ENCODE data around the gene MYO5A.

MYO5A gene

DNA sequence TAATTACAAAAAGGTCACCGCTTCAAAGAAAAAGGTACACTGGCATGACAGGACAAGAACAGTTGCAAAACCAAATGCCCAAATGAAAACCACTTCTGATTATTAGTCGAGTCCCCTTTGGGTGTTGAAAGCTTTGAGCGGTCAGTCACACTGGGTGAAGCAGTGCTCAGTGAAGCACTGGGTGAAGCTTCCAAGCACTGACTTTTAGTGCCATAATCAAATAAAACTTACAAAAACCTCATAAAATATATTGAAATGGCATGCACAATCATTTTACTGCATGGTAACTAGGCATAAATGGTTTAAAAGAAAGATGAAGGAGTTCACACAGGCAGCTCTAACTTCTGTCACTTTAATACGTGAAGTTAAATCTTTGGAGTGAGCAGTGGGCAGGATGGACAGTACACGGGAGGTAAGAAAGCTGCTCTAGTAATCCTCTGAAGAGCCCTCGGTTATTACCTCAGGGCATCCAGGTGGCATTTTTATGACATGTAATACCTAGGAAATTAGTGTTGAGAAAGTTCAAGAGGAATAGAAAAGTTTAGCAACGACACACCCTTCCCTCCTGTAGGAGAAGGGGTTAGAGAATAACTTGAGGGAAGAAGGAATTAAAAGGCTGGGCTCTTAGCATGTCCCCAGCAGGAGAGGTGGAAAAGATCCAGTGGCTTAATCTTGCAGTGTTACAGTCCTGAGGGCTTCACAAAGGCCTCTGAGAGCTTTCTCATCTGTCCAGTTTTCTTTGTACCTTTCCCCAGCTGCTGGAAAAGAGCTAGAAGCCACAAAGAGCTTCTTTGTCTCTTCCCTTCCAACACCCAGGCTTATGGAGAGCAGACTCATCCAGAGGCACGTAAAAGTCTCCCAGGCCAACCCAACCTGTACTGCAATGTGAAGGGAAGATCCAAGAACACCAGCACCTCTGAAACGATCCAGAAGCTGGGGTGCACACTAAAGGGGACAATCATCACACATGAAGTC lies 168.2 kb downstream of the MYO5A start:
- no peak for DNase-seq

DNA sequence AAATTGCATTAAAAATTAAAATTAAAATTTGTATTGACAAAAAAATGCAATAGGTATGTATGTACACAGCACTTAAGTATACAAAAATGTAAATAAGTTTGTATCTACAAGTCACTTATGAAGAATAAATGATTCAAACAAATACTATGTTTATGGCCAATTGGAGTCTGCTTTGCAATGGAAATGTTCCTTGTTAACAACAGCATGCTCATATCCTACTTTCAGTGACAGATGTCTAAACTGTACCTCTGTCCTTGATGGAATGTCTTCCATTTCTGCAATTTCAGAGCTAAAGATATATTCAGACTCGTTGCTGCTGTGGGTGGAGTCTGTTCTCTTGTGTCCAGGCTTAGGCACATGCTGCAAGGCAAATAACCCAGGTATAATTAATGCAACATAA lies 169.0 kb downstream of the MYO5A start:
- DNase-seq: no peak

DNA sequence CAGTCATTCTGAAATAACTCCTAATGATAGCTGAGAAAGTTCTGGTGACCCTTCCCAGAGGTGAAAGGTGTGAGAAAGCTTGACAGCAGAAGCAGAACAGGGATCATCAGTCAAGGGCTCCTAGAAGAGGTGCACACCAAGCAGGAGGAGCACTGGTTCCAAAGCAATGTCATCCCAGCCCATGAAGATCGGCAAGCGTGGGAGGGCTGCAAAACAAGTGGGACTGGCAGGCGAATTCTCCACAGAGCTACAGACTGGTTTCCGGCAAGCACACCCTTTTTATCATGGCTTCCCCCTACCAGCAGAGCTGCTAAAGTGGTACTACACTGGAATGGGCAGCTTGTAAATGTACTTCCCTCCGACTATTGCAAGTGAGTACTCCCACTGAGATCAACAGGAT lies 170.7 kb downstream of the MYO5A start:
- no peak for DNase-seq

DNA sequence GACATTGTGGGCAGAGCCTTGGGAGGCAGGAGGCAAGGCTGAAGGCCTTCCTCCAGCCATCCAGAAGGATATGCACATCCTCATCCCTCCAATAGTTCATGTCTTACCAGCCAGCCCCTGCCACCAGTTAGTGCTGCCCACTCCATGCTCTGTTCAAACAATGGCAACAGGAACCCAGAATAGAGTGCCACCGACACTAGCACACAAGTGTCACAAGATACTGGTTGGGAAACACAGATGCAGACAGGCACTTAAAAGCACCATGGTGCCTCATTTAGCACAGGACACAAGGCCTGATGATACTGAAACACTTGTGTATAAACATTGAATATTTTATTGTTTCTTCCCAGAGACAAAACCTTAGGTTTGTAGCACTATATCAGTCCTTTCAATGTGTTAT lies 176.6 kb downstream of the MYO5A start:
- no peak for DNase-seq

DNA sequence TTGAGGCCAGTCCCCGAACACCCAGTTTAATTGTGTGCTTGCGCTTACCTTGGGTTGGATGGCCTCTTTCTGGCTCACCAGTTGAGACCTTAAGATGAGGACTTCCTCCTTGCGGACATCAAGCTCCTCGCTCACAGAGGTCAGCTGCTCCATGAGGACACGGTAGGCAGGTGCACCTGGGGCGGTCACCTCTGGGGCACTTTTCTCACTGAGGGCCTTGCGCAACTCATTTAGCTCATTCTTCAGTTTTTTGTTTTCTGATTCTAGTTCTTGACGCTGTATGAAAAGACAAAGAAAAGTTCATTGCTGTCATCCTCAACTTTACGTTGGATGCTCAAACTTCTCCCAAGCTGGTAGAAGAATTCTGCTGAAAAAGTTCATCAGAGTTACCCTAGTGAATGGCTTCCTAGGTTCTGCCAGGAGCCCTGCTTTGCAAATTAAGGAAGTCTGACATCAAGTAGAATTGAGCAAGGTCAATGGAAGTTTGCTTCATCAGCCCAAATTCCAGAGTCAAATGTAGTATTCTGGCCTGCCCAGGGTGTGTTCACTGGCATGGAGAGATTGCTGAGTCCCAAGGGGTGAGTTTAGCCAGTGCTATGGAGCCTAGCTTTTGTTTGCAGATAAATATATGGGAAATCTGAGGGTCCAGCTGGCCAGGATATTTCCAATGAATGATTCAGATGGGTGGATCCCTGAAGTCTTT lies 177.3 kb downstream of the MYO5A start:
- DNase-seq: no peak

DNA sequence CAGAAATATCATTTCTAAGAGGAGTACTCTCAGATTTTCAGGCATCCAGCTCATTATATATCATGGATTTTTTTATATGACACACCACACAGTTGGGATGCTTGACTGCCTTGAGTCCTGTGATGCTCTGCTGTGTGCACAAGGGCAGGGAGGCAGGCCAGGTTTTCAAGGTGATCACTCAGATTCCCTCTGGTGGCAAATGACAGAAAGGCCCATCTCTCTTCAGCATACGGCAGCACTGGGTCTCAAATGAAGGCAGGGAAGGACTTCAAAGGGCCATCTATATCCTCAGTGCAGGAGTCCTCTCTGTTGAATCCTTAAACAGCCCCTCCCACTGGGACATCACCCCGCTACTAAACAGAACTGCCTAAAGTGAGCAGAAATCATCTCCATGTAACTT lies 178.3 kb downstream of the MYO5A start:
- no peak for DNase-seq

DNA sequence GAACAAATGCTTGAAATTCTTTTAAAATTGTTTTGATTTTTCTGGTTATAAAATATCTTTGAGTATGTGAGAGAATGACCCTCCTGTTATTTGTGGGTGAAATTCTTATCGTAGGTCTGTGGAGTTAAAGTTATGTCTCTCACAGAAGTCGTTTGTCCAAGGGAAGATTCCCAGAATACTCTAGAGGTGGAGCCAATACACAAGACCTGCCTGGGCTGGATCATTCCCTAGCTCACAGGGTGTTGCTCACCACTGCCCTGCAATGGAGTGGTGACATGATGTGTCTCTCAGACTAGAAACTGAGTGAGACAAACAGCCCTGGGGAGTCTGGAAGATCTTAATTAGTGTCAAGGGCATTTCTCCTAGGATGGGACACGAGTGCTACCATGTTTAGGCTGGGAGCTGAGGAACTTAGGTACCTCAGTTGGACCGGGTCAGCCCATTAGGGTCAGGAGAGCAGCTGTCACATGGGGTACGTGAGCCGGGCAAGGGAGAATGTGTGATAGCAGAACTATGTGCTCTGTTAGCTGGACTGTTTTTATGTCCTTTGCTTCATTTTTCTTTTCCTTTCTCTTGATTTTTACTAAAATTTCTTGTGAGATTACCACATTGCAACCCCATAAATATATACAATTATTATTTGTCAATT lies 179.5 kb downstream of the MYO5A start:
- DNase-seq: no peak

DNA sequence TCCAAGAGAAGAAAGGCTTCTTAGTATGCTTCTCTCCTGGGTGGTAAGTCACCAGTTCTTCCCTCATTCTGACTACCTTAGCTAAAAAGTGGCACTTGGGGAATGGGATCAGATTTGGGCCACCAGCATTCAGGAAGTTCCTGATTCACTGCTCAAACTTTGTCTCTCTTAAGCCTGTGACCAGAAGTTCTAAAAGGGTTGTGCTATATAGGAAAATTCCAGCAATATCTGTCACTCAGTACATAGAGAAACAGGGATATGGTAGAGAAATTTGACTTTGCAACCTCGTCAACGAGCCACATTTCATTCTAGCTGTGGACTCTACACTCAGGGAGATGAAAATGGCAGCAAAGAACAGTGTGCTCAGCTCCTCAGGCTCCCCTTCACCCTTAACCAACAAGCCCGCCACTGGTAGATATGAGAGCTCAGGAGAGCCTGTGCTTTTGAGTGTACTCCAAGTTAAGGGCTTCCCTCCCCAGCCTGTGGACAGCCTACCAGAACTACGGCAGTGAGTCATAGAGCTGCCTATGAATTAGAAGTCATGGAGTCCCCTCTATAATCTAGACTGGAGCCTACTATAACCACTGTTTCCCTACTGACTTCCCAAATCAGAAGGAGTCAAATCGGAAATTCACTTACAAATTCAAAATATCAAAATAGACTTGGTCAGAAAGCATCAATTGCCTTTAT lies 180.5 kb downstream of the MYO5A start:
- no peak for DNase-seq

DNA sequence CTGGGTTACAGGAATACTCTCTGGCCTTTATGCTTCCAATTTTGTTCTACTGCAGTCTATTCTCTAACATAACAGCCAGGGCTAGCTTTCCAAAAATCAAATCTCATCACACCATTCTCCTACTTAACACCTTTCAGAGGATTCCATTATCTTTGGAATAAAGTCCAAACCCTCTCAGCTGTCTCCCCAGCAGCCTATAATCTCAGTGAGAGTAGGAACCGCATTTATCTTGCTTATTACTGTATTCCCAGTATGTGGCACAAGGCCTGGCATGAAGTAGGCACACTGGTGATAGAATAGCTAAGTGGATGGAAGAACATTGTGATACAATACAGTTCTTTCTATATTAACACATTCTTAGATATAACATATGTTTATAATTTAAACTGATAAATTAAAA lies 184.1 kb downstream of the MYO5A start:
- DNase-seq: no peak

DNA sequence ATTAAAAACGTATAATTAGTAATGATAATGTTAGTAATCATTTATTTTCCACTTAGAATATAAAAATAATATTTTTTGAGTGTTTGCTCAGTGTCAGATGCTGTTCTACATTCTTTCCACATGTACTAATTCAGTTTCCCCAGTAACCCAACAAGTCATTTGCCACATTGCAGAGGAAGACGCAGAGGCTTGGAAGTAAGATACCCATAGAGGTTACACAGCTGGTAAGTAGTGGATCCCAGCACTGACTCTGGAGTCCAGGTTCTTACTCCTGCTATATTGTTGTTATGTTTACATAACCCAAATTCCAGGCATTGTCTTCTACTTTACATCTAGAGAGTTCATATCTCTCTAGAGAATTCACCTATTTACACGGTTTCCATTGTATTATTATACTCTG lies 184.8 kb downstream of the MYO5A start:
- no peak for DNase-seq

DNA sequence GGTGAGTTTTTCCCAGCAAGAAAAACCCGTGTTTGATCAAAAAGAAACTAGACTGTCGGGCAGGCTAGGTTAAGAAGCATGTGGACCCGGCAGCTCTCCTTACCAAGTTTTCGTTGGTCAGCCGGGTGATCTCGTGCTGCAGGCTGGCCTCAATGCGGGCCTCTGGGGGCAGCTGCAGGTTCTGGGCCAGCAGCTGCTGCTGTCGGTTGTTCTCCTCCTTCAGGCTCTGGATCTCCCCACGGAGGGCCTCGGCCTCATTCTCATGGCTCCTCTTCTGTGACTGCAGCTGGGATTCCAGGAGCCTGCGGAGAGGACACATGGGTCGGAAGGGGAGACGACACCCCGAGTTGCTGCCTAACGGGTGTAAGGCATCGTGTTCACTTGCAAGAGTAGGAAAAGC lies 188.6 kb downstream of the MYO5A start:
- no peak for DNase-seq

DNA sequence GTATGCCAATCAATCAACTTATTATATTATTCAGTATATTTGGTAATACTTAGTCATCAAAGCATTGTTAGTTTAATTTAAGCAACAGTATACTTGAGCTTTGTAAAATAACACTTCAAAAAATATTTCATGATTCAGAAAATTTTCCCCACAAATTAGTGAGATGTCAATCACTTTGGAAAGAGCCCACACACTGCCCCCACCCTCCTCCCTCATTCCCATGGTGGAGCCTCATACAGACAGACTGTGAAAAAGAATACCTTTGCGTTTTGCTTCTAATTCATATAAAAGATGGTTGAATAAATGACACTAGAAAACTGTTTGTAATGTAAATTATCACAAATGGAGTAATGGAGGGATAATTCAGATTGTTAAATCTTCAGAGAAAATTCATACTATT lies 189.8 kb downstream of the MYO5A start:
- DNase-seq: no peak

DNA sequence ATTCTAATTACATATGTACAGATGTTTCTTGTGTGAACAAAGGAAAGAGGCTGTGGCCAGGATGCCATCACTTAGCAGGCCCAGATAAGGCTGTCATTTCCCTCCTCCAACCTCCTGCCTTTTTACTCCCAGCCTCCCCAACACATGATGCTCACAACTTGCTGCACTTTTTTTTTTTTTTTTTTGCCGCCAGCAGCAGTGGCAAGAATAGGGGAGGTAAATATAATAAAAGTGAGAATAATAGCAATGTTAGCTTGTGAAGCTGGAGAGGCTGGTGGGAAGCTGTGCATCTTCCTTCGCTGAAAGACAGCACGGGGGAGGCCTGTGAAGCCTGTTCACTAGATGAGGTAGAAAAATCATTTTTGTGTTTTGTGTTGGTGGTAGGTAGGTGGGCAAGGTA lies 190.6 kb downstream of the MYO5A start:
- no peak for DNase-seq

DNA sequence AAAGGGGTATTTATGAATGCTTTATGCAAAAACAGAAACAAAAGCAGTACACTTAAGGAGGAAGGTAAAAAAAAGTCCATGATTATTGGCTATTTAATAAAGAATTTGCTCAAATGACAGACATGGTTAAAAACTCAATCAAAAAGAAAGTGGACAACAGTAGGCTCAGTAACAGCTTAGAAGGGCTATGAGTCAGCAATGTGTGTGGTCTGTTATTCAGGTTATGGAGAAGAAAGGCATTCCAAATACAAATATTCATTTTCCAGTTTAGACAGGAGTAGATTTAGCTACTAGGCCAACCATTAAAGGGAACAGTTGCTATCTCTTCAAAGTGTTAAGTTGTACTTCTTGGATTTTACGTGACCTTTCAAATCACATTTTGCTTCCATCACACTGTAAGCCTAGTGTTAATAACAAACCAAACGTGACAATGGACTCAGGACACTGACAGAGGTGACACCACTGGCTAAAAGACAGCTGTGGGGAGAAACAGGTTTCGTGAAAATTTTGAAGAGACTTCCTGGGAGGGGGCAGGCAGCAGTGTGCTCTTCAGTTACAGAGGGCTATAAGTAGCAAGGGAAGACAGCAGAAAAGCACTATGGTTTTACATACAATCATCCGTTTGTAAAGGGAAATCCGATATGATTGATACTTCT lies 191.4 kb downstream of the MYO5A start:
- no peak for DNase-seq

DNA sequence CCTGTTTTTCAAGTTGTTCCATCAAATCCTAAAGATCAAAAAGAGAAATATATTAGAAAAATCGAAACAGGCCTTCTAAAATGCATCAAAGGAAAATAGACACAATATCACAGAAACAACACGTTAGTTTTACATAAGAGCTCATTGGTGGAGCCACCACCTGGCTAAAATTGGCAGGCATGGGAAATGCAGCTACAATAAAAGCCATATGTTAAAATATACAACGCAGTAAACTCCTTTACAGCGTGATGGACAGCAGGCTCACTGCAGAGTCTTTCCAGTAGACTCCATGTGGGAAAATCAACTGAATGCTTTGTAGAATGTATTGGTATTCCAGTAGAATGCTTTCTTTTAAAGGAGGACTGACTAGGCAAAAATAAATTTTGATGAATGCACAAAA lies 192.2 kb downstream of the MYO5A start:
- no peak for DNase-seq

DNA sequence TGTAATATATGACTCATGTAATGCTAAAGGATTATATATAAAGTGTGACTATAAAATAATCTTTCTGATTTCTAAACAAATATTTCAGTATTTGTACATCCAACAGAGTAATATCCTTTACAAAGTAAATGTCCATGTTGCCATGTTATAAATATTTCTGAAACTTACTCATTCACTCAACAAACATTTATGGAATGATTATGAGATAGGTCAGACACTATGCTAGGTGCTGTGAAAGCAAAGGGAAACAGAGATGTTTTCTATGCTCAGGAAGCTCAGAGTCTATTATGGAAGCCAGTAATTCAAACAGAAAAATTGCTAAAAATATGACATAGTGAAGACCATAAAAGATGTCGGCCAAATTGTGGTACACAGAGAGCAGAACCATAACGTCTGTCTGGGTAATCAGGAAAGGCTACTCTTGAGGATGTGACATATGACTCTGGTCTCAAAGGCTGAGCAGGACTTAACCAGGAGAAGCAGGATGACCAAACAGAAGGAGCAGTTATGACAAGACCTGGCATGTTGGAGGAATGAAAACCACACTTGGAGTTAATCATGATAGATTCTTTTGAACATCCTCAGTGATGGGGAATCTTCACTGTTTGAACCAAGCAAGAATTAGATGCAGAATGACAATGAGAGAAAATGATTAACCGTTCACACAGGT lies 194.1 kb downstream of the MYO5A start:
- DNase-seq: no peak

DNA sequence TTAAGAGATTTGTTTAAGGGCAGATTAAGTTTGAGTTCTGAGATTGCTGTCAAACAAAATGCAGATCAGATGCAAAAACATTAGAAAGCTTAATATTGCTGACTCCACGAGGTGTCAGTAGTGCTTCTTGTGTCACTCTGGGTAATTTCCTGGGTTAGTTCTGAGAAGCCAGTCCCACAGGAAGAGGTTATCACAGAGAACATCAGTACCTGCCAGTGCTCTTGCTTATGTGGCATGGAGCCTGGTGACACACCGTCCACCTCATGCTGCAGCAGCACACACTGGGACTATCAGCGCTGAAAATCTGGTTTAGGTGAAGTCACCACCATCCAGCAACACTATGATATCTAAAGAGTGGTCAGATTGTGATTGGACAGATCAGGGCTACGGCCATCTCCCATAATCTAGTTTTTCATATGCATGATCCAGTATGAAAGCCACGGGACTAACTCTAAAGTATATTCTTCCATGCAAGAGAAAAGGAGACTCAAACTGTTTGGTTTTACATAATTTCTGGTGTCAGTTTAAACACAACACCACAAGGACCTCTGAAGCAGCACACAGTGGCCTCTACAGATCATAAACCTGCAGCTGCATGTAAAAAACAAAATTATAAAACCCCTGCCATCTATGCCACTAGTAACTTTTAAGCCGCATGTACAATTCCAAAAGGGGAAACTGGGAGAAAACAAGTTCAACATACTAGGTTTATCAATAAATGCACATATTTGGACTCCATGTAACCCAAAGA lies 197.0 kb downstream of the MYO5A start:
- DNase-seq: no peak

DNA sequence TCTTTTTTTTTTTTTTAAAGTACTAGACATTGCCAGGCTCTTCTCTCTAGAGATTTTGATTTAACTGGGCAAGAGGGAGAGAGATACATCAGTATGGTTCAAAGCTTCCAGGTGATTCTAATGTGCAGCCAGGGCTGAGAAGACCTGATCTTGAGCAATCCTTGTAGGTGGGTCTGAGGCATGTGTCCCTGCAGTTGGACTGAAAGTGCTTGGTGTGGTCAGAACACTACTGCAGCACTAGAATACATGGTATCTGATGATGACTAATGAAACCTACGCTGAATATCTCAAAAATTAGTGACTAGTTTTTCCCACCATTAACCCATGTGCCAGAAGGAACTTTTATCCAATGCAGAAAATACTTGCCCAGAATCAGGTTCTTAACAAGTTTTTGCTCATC lies 198.7 kb downstream of the MYO5A start:
- DNase-seq: no peak

DNA sequence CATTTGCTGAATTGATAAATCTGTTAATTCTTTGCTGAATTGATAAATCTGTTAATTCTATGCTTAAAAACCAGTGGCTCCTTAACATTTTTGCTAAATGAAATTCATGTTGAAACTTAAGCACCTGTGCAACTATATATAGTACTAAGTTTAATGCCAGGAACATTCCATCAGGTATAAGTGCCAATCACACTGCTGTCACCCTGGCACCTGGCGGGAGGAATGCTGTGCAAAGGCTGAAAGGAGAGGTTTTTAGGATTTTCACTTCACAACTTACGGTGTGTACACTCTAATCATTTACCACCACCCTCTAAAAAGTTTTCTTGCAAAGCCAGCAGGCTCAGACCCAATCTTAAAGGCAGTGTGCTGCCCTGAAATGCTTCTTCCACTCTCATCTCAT lies 199.5 kb downstream of the MYO5A start:
- DNase-seq: no peak

DNA sequence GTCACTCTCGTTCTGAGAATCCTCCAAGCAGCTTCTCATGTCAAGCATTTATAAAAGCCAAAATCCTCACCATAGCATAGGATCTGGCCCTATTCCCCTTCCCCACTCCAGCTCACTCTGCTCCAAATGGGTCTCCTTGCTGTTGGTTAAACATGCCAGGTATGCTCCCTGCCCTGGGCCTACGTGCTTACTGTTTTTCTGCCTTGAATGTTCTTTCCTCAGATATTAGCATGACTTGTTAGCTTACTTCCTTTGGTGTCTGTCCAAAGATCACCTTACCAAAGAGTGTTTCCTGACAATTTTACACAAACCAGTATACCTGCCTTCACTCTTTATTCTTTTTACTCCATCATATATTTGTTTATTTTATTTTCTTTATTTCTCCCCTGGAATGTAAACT lies 200.0 kb downstream of the MYO5A start:
- DNase-seq: no peak

DNA sequence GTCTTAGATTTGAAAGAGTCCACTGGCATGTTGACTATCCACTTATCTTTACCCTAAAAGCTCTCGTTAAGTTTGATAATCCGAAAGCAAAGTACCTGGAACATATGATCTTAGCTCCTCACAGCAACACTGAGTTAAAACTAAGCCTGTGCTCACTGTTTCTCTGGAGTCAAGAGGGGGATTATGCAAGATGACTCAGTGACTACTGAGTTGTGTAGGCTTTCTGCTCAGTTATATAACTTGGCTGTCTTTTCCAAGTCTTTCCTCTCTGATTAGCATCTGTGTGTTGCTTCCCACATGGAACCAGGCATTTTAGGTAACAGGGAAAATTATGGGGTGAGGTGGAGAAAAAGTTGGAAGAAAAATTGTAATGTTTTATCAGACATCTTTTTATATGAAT lies 201.9 kb downstream of the MYO5A start:
- no peak for DNase-seq

Data from NCI-H1092 (cell line).